HG02870 (cell line): ENCODE measurements around the gene PSMB11.
A peak's percentile ranks its signal among the peaks of the same experiment; 100 is the strongest.

Experiments
- ATAC-seq: cut with Tn5 transposase; IDR thresholded peaks from one replicate; pipeline ENCODE4 v1.9.1; 2021; ENCODE audit warnings: mild to moderate bottlenecking, moderate library complexity; ENCODE audit not compliant: unreplicated experiment

The PSMB11 gene

DNA sequence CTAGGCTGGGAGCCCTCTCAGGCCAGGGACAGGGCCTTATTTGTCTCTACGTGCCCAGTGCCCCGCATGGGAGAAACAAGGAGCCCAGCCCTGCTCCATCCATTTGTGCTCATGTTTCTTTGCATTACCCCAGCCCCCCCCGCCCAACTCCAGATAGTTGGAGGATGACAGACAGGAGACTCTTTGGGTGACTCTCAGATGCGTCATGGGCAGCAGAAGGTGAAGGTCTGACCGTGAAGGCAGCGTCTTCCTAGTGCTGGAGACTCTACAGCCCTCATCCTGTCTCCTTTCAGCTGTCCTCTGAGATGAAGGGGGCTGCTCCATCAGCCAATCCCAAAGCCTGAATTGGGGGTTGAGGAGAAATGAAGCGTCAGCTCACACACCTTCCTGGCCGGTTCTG lies 283 bp upstream of the PSMB11 start:
- ATAC-seq: no peak

DNA sequence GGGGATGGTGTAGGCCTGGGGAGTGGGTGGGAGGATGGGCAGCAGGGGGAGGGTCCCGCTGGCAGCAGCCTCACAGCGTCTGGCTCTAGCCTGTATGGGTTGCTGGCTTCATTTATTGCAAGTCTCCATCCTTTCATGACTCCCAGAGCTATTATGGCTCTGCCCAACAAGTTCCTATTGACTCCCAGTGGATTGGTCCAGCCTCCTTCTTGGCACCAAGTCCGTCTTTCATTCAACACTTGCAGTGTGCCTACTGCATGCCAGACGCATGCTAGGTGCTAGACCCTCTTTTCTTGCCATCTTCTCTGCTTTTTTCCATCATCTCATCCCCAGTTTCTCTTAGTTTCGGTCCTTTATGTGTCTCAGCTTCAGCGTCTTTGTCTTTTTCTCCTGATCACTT lies 1.1 kb downstream of the PSMB11 start:
- no peak for ATAC-seq

DNA sequence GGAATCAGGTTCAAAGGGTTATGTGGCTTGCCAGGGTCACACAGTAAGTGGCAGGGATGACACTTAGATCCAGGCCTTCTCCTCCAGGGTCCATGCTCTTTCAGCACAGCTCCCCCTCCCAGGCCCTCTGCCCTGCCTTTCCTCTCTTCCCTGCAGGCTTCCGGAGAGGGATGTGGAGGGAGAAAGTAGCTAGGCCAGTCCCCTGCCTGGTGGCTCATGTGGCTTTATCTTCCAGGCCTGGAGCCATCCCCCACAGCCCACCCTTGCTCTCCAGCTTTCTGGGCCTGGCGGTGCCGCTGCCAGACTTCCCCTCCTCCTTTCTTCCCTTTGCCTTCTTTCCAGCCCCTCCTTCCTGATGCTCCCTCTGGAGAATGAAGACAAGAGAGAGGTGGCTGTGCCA lies 1.7 kb downstream of the PSMB11 start:
- ATAC-seq: no peak

DNA sequence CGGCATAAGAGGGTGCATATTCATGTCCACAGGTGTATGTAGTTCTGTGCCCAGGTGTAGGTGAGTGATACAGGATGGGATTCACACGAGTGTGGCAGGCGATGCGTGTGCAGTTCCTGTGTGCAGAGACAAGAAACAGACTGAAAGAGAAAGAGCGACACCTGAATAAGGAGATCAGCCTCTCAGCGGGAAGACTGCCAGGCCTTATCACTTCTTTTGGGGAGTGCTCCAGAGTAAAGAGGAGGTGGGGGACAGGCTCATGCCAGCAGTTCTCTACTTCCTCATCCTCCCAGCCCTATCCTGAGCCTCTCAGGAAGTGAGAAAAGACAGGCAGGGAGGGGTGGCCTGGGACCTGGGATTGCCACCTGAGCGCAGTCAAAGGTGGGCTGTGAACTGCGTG lies 2.8 kb downstream of the PSMB11 start:
- ATAC-seq: no peak

DNA sequence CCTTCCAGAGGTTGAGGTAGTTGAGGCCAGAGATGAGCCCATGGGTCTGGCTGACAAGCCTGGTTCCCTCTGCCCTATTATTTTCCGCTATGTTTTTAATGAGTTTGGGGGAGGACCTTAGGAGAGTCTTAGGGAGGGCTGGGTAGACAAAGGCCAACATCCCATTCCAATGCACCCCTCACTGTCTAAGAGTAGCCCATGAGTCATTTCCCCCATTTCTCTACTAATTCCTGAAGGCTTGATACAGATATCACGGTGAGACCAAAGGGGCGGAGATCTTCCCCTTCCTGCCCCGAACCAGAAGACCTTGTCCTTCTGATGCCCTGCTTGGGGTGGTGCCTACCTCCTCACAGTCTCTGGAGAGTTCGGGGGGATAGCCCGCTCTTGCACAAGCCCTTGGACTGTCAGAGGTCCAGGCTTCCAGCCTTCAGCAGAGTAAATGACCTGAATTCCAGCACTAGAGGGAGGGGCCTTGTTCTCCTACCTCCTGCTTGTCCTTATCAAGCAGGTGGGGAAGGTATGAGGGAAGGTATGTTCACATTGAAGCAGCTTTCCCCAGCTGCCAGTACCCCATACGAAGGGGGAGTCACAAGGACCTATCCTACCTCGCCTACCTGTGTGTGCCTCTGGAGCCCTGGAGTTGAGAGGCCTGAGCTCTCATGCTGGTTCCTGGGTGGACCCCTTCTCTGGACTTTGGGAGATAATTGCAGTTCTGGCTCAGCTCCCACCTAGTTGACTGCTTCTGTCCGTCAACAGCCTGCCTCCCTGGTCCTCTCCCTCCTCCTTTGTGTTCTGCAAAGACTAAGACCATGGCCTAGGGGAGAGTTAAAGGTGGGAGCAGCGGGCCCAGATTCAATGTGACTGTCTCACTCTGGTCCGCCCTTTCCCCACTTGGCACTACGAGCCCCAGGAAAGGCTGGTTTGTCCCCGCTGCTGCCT lies 3.7 kb downstream of the PSMB11 start:
- no peak for ATAC-seq

DNA sequence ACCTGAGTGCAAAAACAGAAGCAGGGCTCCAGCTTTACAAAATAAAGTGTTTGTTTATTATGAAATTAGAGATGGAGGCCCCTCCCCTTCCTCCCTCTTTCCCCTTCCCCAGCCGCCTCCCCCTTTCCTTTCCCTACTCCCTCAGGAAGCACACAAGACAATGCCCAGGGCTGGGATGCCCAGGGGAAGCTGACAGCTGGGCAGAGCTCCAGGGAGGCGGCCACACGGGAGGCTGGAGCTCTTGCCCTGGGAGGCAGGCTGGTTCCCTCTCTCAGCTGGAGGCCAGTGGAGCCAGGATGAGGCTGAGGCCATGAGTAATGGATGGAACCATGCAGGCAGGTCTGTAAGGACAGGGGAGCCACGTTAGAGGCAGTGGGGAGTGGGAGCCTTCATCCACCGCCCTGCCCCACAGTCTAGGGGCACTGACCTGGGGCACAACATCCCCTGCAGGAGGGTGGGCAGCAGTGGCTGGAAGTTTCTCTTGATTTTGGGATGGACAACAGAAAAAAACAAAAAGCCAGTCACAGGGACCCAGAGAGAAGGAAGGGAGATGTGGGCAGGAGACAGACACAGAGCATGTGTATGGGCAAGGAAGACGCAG lies 5.1 kb downstream of the PSMB11 start:
- no peak for ATAC-seq

DNA sequence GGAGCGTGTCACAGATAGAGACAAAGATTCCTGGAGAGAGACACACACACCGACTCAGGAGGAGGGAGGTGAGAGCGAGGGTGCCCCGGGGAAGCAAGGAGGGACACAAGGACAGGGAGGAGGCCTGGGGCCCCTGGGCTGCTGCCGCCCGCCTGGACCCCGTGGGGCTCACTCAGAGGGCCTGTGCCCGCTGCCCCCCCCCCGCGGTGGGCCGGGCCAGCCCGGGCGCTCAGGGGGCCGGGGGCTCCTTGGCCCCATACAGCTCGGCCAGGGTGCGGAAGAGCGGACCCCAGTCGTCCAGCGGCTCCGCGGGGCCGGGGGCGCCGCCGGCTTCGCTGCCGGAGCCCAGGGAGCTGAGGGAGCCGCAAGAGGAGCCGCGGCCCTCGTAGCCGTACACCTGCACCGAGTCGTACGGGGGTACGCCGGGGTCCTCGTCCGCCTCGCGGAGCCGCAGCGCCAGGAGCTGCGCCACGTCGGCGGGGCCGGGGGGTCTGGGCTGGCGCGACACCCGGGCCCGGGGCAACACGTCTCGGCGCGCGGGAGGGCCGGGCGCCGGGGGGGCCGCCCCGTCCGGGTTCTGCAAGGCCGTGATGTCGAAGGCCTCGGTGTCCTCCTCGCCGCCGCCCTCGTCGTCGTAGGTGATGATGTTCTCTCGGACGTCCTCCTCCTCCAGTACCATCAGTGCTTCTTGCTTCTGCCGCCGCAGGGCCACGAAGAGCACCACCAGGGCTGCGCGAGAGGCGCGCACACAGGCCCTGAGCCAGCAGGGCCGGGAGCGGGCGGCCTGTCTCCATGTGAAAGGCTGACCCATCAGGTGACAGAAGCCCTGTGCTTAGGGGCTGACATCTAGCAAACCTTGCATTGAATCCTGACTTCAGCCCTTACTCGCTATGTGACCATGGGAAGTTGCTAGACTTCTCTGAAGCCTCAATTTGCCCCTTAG lies 6.0 kb downstream of the PSMB11 start:
- no peak for ATAC-seq

DNA sequence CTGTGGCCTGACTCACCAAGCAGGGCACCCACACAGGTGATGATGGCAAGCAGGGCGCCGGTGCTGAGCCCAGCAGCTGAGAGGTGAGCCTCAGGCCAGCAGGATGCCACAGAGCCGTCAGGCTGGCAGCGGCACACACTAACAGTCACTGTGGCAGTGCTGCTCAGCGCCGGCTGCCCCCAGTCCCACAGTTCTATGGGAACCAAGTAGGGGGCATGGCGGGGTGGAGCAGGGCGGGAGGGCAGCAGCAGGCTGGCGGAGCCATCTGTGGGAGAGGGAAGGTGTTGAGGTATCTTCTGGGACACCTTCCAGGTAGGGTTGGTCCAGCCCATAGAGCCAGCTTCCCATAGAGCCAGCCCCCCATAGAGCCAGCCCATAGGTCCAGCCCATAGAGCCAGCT lies 7.0 kb downstream of the PSMB11 start:
- no peak for ATAC-seq

DNA sequence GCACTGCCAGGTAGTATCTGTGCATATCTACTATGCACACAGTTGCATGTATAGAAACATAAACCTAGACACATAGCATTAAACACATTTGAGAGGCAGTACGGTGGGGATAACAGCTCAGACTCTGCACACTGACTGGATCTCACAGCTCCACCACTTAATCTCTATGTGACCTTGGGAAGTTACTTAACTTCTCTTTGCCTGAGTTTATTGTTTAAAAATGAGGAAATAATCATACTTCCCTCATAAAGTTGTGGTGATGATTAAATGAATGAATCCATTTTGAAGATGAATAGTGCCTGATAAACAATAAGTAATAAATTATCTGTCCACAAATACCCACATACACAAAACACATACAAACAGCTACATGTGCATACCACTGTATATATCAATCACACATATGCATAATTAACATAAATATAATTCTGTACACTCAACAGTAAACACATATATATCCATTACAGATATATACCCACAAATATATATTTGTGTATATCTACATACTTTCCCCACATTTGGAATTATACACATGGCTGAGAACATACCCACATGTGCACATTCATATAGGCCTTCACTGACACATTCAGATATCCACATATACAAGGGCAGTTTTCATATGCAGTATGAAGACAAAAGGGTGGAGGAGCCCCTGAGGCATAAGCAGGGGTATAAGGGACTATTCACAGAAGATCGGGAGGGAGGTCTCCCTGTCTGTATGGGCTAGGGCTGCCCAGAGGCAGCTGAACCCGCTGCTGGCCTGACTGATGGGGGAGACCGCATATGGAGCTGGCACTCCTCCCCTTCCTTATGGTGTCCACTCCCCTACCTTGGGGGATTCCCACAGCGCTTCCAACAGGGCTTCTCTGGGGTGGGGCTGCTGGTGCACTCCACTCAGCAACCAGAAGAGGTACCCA lies 9.4 kb downstream of the PSMB11 start:
- no peak for ATAC-seq

DNA sequence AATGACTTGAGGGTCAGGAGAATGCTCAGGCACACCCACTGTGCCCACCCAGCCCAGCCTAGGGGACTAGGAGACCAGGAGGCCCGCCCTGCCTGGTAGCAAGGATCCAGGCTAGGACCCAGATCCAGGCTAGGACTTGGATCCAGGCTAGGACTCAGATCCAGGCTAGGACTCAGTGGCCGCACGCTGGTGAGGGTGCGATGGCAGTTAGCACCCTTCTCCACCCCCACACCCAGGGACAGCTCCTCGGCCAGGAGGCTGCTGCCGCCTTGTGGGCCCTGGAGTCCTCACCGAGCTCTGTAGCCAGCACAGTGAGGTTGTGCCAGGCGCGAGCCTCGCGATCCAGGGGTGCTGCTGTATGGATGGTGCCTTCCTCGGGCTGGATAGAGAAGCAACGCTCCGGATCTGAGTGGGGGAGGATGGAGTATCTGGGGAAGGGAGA lies 10.2 kb downstream of the PSMB11 start:
- no peak for ATAC-seq

DNA sequence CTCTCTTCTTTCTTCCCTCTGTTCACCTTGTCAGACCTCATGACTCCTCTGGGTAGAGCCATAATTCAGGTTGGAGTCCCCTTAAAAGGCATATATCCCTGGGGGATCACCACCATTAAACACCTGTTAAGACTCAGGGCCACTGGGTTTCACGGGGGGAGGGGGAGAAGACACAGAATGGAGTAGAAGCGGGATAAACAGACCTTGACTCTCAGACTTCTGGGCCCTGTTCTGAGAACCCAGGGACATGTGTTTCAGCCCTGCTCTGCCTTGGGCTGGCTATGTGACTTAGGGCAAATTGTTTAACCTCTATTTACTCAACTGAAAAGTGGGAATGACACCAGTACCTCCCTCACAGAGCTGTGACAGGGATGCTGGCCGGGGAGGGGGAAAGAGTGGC lies 10.7 kb downstream of the PSMB11 start:
- no peak for ATAC-seq

DNA sequence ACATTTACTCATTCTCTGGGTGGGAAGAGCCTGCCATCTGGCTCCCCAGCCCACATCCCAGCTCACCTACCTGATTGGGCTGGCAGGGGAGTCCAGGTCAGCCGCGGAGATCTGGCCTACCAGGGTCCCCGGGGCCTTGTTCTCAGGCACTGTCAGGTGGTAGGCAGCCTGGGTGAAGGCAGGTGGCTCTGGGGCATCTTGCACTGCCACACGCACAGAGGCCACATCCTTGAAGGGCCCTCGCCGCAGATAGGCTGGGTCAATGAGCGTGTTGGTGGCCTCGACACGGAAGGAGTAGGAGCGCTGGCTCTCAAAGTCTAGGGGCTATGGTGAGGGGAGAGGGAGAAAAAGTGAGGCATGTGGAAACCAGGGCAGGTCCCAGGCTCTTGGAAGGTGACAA lies 11.4 kb downstream of the PSMB11 start:
- no peak for ATAC-seq

DNA sequence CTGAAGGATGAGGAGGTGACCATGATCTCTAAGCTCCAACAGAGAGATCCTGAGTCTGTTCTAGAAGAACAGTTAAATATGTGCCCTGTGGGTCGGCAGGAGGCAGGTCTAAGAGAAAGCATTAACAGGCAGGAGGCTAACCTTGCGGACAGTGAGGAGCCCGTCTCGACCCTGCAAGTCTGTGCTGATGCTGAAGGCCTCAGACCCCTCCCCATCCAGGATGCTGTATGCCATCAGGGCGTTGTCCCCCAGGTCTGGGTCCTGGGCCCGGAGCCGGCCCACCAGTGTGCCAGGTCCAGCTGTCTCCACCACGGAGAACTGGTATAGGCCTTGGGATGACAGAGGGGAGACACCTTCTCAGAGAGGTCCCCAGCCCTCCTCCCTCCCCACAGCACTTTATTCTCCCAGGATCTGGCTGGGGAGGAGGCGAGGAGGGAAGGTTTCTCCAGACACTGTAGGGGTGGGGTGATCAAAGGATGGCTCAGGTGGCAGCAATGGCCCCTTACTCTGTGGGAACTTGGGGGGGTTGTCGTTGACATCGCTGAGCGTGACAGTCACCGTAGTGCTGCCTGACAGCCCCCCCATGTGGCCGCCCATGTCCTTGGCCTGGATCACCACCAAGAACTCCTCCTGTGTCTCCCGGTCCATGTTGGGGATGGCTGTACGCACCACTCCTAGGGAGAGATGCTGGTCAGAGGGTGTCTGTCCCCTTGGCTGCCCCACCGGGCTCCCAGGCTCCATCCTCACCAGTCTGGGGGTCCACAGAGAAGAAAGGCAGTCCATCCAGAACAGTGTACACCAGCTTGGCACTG lies 12.2 kb downstream of the PSMB11 start:
- ATAC-seq: no peak

DNA sequence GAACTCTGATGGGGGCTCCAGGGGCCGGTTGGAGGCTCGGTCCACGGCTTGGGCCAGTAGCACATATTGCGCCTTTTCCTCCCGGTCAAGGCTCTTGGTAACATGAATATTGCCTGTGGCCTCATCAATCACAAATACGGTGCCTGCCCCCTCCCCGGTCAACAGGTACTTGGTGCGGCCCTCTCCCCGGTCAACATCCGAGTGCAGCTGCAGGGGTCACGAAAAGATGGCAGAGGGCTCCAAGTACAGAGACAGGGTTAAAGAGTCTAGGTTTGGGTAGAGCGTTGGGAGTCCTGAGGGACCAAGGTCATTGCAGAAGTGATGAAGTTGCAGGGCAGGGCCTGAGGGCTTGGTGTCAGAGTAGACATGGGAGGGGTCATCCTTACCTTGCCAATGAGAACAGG lies 13.1 kb downstream of the PSMB11 start:
- ATAC-seq: no peak

DNA sequence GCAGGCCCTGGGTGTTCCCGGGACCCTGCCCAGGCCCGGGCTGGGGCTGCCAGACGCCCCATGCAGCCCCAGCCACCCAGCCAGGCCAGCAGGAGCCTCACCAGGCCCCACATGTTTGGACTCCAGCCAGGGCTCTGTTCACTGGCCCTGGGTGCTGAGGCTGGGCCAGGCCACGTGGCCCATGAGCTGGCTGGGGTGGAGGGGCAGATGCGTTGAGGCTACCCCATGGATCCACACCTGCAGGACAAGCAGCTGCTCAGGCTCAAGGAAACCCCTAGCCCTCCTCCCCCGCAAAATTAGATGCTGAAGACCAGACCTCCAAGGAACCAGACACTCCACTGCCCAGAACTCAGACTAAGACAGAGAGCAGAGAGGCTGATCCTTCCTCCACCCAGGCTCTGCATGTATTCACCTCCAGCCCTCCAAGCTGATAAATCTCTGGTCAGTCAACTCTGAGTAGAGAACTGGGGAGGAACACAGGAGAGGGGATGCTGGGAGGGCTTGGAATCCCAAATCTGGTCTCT lies 13.7 kb downstream of the PSMB11 start:
- ATAC-seq: no peak

DNA sequence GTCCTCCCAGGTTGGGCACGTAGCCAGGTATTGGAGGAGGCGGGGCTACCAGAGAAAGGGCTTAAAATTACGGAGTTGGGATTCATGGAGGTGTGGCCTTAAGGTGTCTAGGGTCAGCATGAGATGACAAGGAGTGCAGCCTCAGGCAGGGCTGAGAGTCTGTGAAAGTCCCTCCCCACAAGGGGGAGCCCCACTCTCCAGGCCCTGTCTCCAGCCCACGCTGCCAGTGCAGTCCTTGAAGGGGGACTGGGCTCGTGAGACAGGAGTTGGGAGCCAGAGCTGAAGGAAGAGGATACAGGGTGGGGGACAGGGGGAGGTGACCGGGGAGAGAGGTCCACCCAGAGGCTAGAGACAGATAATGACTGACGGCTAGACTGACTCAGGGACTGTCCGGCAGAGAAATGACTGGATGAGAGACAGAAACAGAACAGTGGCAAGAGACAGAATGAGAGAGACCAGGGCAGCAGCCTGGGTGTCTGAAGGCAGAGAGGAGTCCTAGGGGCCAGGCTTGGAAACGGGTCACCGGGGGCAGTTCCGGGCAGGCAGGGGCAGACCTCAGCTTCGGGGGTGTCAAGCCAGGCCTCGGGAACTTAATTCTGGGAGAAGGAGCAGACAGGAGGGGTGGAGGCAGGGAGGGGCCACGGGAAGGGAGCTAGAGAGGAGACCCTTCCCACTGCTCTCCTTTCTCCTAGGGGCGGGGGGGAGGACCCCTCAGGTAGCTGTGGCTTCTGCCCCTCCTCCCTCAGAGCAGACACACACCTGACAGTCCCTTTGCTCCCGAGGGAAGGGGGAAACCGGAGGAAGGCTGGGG lies 14.3 kb downstream of the PSMB11 start:
- peak; percentile 62 for ATAC-seq

DNA sequence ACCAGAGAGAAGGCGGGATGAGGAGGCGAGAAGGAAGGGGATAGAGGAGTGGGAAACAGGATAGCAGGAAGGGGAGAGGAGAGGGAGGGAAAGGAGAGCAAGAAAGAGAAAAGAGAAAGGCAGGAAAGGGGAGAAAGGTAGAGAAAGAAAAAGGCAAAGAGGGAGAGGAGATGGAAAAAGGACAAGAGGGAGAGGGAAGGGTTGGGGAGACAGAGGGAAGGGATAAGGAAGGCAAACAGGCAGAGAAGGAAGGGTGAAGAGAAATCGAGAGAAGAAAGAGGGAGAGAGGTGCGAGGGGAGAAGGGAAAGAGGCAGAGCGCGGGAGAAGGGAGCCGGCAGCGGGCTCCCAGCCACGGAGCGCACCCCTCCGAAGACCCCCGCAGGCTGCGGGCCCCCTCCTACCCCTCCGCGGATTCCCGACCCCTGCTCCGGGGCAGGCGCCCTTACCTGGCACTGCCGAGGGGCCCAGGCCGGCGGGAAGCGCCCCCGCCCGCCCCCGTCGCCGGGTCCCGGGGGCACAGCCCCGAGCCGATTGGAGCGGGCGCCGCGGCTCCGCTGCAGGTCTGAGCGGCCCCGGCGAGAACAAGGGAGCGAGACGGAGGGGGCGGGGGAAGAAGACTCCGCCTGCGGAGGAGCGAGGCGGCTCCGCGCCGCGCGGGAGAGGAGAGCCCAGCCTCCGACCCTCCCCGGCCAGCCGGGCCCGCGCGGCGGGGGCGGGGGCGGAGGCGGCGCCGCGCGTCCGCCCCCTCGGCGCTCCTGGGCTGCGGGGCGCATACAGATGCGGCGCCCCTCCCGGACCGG lies 15.1 kb downstream of the PSMB11 start, which contains the start of gene CDH24:
Gene CDH24 (minus strand): TSS at position 565 of the 801 bp plus-strand sequence. CDS start 1,787 bp downstream, outside the sequence.
- peak; percentile 42 for ATAC-seq
